Measurements from ENCODE around the gene SLC22A17. TPM values are rescaled to one million over a fixed set of nuclear protein-coding genes. Genes with fewer than 3 reads are reported as not detected.

Gene SLC22A17
- total and polyA plus RNA-seq, 9 of the 15 experiments (the other 6 are each of a cell fraction or from before 2014, with no cell fraction given), result 0.07 to 0.09 TPM; not detected in 7

GRCh38 chr14:23301969-23302289 lies 50.8 kb downstream of the SLC22A17 start (continued):
- TF ChIP-seq GTF2B (IDR thresholded peaks at IDR 0.05; ENCODE audit: extremely low read depth, insufficient read length) (no peak), NR2C2 (CRISPR knock-in tag; IDR thresholded peaks at IDR 0.05) (no peak), NR2C2 (tag; IDR thresholded peaks at IDR 0.05) (peak; percentile 12; the same call in 1 of the 2 replicates), THAP7 (CRISPR knock-in tag; IDR thresholded peaks at IDR 0.05) (no peak), PHB (CRISPR knock-in tag; IDR thresholded peaks at IDR 0.05) (no peak), ZNF316 (IDR thresholded peaks at IDR 0.05) (peak; percentile 28), MAZ (CRISPR knock-in tag; conservative IDR thresholded peaks at IDR 0.05 in 1 of 2, IDR thresholded peaks at IDR 0.05 in 1 of 2) (peak in 1 of 2 experiments; percentile 38; a peak in 1 of 4 replicates), KDM2B (CRISPR knock-in tag; IDR thresholded peaks at IDR 0.05) (peak; percentile 7; the same call in 1 of the 2 replicates), KDM5B (IDR thresholded peaks at IDR 0.05; ENCODE audit: insufficient replicate concordance, low read depth, low read length) (peak; percentile 79), NBN (IDR thresholded peaks at IDR 0.05; ENCODE audit: low read depth) (0 out of 2 replicates have a peak, but pooled peaks have one; percentile 28), POLR2G (IDR thresholded peaks at IDR 0.05; ENCODE audit: low read depth, low read length) (peak; percentile 84), REST (IDR thresholded peaks at IDR 0.05; ENCODE audit: borderline replicate concordance) (no peak), REST (CRISPR knock-in tag; IDR thresholded peaks at IDR 0.05; ENCODE audit: low read depth) (peak; percentile 16; the same call in 1 of the 2 replicates), TBP (optimal IDR thresholded peaks at IDR 0.05; ENCODE audit: low read depth, low read length) (peak; percentile 14)
- TF ChIP-seq, protein P1, sequence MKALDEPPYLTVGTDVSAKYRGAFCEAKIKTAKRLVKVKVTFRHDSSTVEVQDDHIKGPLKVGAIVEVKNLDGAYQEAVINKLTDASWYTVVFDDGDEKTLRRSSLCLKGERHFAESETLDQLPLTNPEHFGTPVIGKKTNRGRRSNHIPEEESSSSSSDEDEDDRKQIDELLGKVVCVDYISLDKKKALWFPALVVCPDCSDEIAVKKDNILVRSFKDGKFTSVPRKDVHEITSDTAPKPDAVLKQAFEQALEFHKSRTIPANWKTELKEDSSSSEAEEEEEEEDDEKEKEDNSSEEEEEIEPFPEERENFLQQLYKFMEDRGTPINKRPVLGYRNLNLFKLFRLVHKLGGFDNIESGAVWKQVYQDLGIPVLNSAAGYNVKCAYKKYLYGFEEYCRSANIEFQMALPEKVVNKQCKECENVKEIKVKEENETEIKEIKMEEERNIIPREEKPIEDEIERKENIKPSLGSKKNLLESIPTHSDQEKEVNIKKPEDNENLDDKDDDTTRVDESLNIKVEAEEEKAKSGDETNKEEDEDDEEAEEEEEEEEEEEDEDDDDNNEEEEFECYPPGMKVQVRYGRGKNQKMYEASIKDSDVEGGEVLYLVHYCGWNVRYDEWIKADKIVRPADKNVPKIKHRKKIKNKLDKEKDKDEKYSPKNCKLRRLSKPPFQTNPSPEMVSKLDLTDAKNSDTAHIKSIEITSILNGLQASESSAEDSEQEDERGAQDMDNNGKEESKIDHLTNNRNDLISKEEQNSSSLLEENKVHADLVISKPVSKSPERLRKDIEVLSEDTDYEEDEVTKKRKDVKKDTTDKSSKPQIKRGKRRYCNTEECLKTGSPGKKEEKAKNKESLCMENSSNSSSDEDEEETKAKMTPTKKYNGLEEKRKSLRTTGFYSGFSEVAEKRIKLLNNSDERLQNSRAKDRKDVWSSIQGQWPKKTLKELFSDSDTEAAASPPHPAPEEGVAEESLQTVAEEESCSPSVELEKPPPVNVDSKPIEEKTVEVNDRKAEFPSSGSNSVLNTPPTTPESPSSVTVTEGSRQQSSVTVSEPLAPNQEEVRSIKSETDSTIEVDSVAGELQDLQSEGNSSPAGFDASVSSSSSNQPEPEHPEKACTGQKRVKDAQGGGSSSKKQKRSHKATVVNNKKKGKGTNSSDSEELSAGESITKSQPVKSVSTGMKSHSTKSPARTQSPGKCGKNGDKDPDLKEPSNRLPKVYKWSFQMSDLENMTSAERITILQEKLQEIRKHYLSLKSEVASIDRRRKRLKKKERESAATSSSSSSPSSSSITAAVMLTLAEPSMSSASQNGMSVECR (CRISPR knock-in tag; IDR thresholded peaks at IDR 0.05), result 0 out of 2 replicates have a peak, but pooled peaks have one; percentile 25
